Measurements from ENCODE around the gene RUFY1.

DNA sequence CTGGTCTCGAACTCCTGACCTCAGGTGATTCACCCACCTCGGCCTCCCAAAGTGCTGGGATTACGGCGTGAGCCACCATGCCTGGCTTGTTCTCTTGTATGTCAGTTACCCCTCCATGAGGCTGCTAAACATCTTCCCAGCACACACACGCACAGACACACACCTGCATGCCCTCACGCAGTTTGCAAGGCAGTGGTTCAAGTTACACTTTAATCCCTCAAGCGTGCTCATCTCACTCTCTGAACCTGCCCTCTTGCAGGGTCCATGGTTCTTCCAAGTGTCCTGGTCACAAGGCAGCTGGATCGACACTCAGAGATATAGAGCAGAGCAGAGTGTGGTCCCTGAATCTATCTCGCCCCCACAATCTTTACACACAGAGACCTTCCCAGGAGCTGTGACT lies 34.1 kb upstream of the RUFY1 start:
- TF ChIP-seq, protein P1, sequence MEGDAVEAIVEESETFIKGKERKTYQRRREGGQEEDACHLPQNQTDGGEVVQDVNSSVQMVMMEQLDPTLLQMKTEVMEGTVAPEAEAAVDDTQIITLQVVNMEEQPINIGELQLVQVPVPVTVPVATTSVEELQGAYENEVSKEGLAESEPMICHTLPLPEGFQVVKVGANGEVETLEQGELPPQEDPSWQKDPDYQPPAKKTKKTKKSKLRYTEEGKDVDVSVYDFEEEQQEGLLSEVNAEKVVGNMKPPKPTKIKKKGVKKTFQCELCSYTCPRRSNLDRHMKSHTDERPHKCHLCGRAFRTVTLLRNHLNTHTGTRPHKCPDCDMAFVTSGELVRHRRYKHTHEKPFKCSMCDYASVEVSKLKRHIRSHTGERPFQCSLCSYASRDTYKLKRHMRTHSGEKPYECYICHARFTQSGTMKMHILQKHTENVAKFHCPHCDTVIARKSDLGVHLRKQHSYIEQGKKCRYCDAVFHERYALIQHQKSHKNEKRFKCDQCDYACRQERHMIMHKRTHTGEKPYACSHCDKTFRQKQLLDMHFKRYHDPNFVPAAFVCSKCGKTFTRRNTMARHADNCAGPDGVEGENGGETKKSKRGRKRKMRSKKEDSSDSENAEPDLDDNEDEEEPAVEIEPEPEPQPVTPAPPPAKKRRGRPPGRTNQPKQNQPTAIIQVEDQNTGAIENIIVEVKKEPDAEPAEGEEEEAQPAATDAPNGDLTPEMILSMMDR (IDR thresholded peaks at IDR 0.05), result no peak
- no peak for TF ChIP-seq POLR2A (IDR thresholded peaks at IDR 0.05)
